Retinal pigment epithelial cell (primary cell): Measurements from ENCODE around the gene MAPK13.

ENCODE experiments used
- DNase-seq: peaks from one replicate; pipeline ENCODE4 v3.0.0-alpha.2; 2010; ENCODE audit warnings: low read depth
- H3K4me3 ChIP-seq: 2 replicates; pipeline ENCODE4 v1.5.1; 2011; ENCODE audit warnings: mild to moderate bottlenecking, low read length, control low read depth, moderate library complexity
- TF ChIP-seq, protein P1 (sequence below): conservative IDR thresholded peaks from 2 replicates; pipeline ENCODE4 v1.5.1; 2011; ENCODE audit warnings: low read depth, low read length, control low read depth, inconsistent platforms

Gene MAPK13

GRCh38 chr6:36119209-36119608 is 11.1 kb upstream of the MAPK13 start:
- TF ChIP-seq, protein P1, sequence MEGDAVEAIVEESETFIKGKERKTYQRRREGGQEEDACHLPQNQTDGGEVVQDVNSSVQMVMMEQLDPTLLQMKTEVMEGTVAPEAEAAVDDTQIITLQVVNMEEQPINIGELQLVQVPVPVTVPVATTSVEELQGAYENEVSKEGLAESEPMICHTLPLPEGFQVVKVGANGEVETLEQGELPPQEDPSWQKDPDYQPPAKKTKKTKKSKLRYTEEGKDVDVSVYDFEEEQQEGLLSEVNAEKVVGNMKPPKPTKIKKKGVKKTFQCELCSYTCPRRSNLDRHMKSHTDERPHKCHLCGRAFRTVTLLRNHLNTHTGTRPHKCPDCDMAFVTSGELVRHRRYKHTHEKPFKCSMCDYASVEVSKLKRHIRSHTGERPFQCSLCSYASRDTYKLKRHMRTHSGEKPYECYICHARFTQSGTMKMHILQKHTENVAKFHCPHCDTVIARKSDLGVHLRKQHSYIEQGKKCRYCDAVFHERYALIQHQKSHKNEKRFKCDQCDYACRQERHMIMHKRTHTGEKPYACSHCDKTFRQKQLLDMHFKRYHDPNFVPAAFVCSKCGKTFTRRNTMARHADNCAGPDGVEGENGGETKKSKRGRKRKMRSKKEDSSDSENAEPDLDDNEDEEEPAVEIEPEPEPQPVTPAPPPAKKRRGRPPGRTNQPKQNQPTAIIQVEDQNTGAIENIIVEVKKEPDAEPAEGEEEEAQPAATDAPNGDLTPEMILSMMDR = no peak
- DNase-seq = no peak
- no peak overlapping the region for H3K4me3 ChIP-seq

DNA sequence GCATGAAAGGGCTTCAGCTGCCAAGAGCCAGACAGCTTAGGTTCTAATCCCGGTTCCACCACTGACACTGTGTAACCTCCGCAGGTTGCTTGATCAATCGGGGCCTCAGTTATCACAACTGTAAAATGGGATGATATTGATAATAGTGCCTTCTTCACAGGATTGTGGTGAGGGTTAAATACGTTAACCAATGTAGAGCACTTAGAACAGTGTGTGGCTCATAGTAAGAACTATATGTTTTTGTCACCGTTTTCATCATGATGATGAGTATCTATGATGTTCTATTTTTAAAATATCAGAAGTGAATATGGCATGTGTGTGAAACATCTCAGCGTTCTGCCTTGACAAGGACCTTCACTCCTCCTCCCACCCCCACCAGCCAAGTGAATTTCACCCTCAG is 10.3 kb upstream of the MAPK13 start:
- no peak for DNase-seq
- H3K4me3 ChIP-seq = no peak overlapping the region
- TF ChIP-seq, protein P1 = no peak

GRCh38 chr6:36120539-36120938 is 9.8 kb upstream of the MAPK13 start:
- DNase-seq = no peak
- H3K4me3 ChIP-seq = no peak overlapping the region

DNA sequence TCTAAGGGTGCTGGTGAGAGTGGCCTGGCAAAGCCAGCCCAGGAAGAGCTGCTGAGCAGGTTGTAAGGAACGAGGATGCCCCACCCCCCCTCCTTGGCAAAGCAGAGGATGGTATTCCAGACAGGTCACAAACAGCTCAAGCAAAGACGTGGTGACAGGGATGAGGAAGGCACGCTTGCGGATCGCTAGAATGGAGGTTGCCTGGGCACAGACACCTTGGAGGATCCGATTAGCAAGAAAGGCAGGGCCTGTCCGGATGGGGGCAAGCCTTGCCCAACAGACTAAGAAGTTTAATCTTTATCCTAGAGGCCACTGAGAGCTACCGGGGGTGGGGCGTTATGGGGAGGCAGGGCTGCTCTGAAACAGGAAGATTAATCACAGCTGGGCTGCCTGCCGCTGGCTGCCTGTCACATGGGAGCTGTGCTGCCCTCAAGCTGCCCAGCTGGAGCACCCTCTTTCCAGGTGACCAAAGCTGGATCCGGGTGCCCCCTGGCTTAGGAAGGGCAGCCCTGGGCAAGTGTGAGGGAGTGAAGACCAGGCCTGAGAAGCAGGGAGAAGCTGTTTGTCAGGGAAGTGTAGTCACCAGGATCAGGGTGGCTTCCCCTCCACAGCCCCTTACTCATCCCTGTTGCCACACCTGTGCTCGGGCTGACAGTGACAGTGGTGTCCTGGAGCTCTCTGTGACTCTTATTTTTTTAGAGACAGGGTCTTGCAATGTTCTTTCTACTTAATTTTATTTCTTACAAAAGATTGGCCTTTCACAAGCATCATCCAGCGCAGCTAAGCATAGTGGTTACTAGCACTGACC is 9.1 kb upstream of the MAPK13 start:
- DNase-seq = no peak
- H3K4me3 ChIP-seq = no peak overlapping the region

More at GRCh38 chr6:36120539-36120938, 9.8 kb upstream of the MAPK13 start:
- TF ChIP-seq, protein P1 = no peak

GRCh38 chr6:36121787-36122494 is 8.4 kb upstream of the MAPK13 start:
- DNase-seq = no peak
- H3K4me3 ChIP-seq = no peak overlapping the region
- TF ChIP-seq, protein P1 = no peak

More for the DNA sequence above, 9.1 kb upstream of the MAPK13 start:
- TF ChIP-seq, protein P1 = no peak

GRCh38 chr6:36122495-36123269 is 7.6 kb upstream of the MAPK13 start:
- no peak for DNase-seq
- H3K4me3 ChIP-seq = no peak overlapping the region
- TF ChIP-seq, protein P1 = no peak
